K562 (cell line): ENCODE data around the gene RGS12.

Experiments used
- CHCHD3 ChIP-seq: fragments of 250-450 bp; sonication (Bioruptor Pico); IDR thresholded peaks from 2 replicates; pipeline ENCODE4 v2.1.2; 2022; ENCODE audit warnings: mild to moderate bottlenecking
- FOXA1 ChIP-seq: fragments of 450-650 bp; IDR thresholded peaks from 2 replicates; pipeline ENCODE4 v1.6.1; 2016; ENCODE audit warnings: mild to moderate bottlenecking, borderline replicate concordance
- POLR2A ChIP-seq: fragments of 450-650 bp; conservative IDR thresholded peaks from 2 replicates; pipeline ENCODE4 v1.6.1; 2016
- TF ChIP-seq, protein P1 (sequence below): sonication (generic); formaldehyde crosslinking; IDR thresholded peaks from 2 replicates; pipeline ENCODE4 v1.8.1; 2023; ENCODE audit warnings: mild to moderate bottlenecking, missing genetic modification reagents, moderate library complexity
- TF ChIP-seq, protein P2 (sequence below): fragments of 250-450 bp; sonication (Bioruptor Pico); IDR thresholded peaks from 2 replicates; pipeline ENCODE4 v1.5.0; 2021; ENCODE audit warnings: mild to moderate bottlenecking, borderline replicate concordance

DNA sequence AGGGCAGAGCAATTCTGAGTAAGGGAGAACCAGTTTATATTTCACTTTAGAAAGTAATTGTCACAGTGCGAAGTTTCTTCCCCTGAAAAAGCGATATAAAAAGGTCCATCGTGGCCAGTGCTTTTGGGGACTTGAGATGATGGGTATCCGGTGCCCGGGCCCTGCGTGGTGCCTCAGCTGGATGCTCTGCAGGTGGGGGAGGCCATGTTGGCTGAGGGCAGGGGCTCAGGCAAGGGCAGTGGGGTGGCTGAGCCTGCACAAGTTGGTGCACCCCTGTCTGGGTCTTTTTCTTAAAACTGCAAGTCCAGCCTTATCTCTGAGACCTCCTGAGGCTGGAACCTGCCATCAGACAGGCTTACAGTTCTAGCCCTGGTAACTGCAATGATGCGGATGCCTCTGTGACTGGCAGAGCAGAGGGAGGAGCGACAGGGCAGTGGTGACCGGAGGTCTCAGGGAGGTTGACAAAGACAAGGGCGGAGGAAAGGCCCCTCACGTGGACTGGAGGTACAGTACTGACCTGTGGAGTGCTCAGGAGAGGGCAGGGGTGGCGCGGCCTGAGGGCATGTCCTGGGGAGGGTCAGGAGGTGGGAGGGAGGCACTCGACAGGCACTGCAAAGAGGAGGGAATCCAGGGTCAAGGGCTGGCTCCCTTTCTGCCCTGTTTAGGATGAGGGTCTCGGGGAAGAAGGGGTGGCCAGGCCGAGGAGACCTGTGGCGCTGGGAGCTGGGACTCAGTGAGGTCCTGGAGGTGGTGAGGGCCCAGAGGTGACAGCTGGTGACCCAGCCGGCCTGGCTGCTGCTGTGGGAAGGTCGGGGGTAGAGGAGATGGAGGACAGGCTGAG is 1.8 kb downstream of the RGS12 start:
- TF ChIP-seq FOXA1 (no peak), CHCHD3 (no peak), POLR2A (no peak)
- TF ChIP-seq, protein P1, sequence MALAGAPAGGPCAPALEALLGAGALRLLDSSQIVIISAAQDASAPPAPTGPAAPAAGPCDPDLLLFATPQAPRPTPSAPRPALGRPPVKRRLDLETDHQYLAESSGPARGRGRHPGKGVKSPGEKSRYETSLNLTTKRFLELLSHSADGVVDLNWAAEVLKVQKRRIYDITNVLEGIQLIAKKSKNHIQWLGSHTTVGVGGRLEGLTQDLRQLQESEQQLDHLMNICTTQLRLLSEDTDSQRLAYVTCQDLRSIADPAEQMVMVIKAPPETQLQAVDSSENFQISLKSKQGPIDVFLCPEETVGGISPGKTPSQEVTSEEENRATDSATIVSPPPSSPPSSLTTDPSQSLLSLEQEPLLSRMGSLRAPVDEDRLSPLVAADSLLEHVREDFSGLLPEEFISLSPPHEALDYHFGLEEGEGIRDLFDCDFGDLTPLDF (CRISPR knock-in tag): no peak
- TF ChIP-seq, protein P2, sequence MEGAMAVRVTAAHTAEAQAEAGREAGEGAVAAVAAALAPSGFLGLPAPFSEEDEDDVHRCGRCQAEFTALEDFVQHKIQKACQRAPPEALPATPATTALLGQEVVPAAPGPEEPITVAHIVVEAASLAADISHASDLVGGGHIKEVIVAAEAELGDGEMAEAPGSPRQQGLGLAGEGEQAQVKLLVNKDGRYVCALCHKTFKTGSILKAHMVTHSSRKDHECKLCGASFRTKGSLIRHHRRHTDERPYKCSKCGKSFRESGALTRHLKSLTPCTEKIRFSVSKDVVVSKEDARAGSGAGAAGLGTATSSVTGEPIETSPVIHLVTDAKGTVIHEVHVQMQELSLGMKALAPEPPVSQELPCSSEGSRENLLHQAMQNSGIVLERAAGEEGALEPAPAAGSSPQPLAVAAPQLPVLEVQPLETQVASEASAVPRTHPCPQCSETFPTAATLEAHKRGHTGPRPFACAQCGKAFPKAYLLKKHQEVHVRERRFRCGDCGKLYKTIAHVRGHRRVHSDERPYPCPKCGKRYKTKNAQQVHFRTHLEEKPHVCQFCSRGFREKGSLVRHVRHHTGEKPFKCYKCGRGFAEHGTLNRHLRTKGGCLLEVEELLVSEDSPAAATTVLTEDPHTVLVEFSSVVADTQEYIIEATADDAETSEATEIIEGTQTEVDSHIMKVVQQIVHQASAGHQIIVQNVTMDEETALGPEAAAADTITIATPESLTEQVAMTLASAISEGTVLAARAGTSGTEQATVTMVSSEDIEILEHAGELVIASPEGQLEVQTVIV (CRISPR knock-in tag): no peak
